OCI-LY1 (cell line): ENCODE results near the gene FOXR2.

Experiments used
- H2AFZ ChIP-seq: fragments of 200-600 bp; sonication (generic), shearing (Covaris generic); 2 replicates; pipeline ENCODE4 v1.6.0; 2014; ENCODE audit warnings: antibody characterized with exemption, mild to moderate bottlenecking, low read length
- H3F3A ChIP-seq: fragments of 200-600 bp; sonication (generic), shearing (Covaris generic); 2 replicates; pipeline ENCODE4 v1.6.0; 2014; ENCODE audit warnings: mild to moderate bottlenecking, antibody characterized with exemption, low read length, moderate library complexity; ENCODE audit not compliant: insufficient read depth
- H3K27ac ChIP-seq: fragments of 200-600 bp; sonication (generic); 2 replicates; pipeline ENCODE4 v1.5.1; 2014; ENCODE audit warnings: low read length, mixed run types, mild to moderate bottlenecking, low read depth; ENCODE audit not compliant: poor library complexity, severe bottlenecking
- H3K27me3 ChIP-seq: fragments of 200-600 bp; sonication (generic); 2 replicates; pipeline ENCODE4 v1.6.0; 2014; ENCODE audit warnings: antibody characterized with exemption, mild to moderate bottlenecking, low read length, moderate library complexity; ENCODE audit not compliant: insufficient read depth
- H3K36me3 ChIP-seq: fragments of 200-600 bp; sonication (generic); 2 replicates; pipeline ENCODE4 v1.6.1; 2014; ENCODE audit warnings: mild to moderate bottlenecking, antibody characterized with exemption, low read length, moderate library complexity, mixed read lengths; ENCODE audit not compliant: insufficient read depth
- H3K4me1 ChIP-seq: fragments of 200-600 bp; sonication (generic); 2 replicates; pipeline ENCODE4 v1.5.1; 2014; ENCODE audit warnings: mild to moderate bottlenecking, low read length, moderate library complexity; ENCODE audit not compliant: insufficient read depth, severe bottlenecking
- H3K4me2 ChIP-seq: fragments of 200-600 bp; sonication (generic), shearing (Covaris generic); 2 replicates; pipeline ENCODE4 v1.6.1; 2014; ENCODE audit warnings: low read length
- H3K4me3 ChIP-seq: fragments of 200-600 bp; sonication (generic); 2 replicates; pipeline ENCODE4 v1.5.1; 2014; ENCODE audit warnings: low read length, low read depth, mild to moderate bottlenecking, mixed read lengths; ENCODE audit not compliant: poor library complexity, severe bottlenecking
- H3K79me2 ChIP-seq: fragments of 200-600 bp; shearing (Covaris generic); 2 replicates; pipeline ENCODE4 v1.6.1; 2016; ENCODE audit warnings: mixed run types, low read length, mixed read lengths; ENCODE audit not compliant: insufficient read depth
- H3K9ac ChIP-seq: fragments of 200-600 bp; sonication (generic), shearing (Covaris generic); 2 replicates; pipeline ENCODE4 v1.6.1; 2014; ENCODE audit warnings: mild to moderate bottlenecking, low read length, mixed read lengths
- H3K9me2 ChIP-seq: fragments of 200-600 bp; sonication (generic), shearing (Covaris generic); 2 replicates; pipeline ENCODE4 v1.6.1; 2014; ENCODE audit warnings: low read depth, mild to moderate bottlenecking, low read length, mixed read lengths
- H3K9me3 ChIP-seq: fragments of 200-600 bp; shearing (Covaris generic); 2 replicates; pipeline ENCODE4 v1.6.1; 2014; ENCODE audit warnings: low read length, mixed read lengths
- H4K20me1 ChIP-seq: fragments of 200-600 bp; sonication (generic), shearing (Covaris generic); 2 replicates; pipeline ENCODE4 v1.6.0; 2016; ENCODE audit warnings: mild to moderate bottlenecking, low read length; ENCODE audit not compliant: insufficient read depth
- CTCF ChIP-seq: fragments of 200-600 bp; sonication (generic), shearing (Covaris generic); IDR thresholded peaks from 2 replicates; pipeline ENCODE4 v1.5.1; 2017; ENCODE audit warnings: mild to moderate bottlenecking, antibody characterized with exemption, low read length, moderate library complexity, mixed read lengths
- EZH2 ChIP-seq: fragments of 200-600 bp; sonication (generic), shearing (Covaris generic); IDR thresholded peaks from 2 replicates; pipeline ENCODE4 v1.8.0; 2017; ENCODE audit warnings: borderline replicate concordance, mixed run types, mild to moderate bottlenecking, antibody characterized with exemption, low read length, moderate library complexity, mixed read lengths

The FOXR2 gene

DNA sequence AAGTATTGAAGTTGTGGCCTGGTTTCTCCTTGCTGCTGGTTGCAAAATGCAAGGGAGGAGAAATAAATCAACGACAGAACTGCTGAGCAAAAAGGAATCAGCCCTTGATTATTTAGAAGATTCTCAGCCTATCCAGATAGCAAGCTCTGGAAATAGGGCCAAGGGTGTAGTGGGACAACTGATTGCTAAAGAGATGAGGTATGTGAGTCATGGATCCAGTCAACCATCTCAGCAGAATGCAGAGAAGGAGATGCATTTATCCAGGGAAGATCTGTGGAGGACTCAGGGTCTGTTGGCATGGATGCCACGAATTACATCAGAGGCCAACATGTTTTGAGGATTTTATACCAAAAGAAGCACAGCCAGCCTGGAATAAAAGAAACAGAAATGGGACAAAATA, 36.7 kb downstream of the FOXR2 start:
- H3K9ac ChIP-seq = no peak overlapping the region
- H3K27me3 ChIP-seq = no peaks in the 10 kb centered on the region
- no peaks in the 10 kb centered on the region for H3K4me1 ChIP-seq
- no peaks in the 10 kb centered on the region for H3K36me3 ChIP-seq
- no peaks in the 10 kb centered on the region for H3K9me3 ChIP-seq
- no peaks in the 10 kb centered on the region for H3K79me2 ChIP-seq
- H3K4me2 ChIP-seq = no peak overlapping the region
- no peaks in the 10 kb centered on the region for H3K9me2 ChIP-seq
- H4K20me1 ChIP-seq = no peaks in the 10 kb centered on the region
- no peak overlapping the region for H3K4me3 ChIP-seq
- no peak overlapping the region for H3K27ac ChIP-seq
- TF ChIP-seq EZH2 (no peak), CTCF (no peak)
- H3F3A ChIP-seq = no peaks in the 10 kb centered on the region
- H2AFZ ChIP-seq = no peak overlapping the region

DNA sequence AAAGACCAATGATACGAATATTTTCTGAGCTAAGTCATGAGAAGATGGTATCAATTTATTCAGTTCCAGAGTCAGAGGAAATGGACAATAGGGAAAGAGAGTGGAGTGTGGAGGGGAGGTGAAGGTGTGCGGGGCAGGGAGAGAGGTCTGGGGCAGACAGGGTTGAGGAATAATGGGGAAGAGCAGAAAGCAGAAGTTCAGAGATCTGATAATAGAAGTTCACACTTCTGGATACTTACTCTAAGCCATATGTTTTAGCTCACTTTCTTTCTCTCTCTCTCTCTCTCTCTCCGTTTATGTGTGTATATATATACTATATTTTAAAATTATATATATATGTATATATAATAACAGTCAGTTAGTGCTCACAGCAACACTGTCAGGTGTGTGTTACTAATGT, 40.4 kb downstream of the FOXR2 start:
- Histone ChIP-seq H3K27me3 (no peaks in the 10 kb centered on the region), H3K4me2 (no peak overlapping the region), H2AFZ (no peak overlapping the region), H3K4me1 (no peaks in the 10 kb centered on the region), H3K36me3 (no peaks in the 10 kb centered on the region), H3K79me2 (no peaks in the 10 kb centered on the region), H4K20me1 (no peaks in the 10 kb centered on the region), H3K4me3 (no peak overlapping the region), H3F3A (no peaks in the 10 kb centered on the region), H3K9me2 (no peaks in the 10 kb centered on the region), H3K9ac (no peak overlapping the region), H3K9me3 (no peaks in the 10 kb centered on the region), H3K27ac (no peak overlapping the region)
- TF ChIP-seq EZH2 = no peak

GRCh38 chrX:55668084-55668483, 44.9 kb downstream of the FOXR2 start:
- no peak overlapping the region for H3K27ac ChIP-seq
- H3K9me3 ChIP-seq = no peaks in the 10 kb centered on the region
- no peak overlapping the region for H3K9ac ChIP-seq
- H3K4me2 ChIP-seq = no peak overlapping the region
- no peak overlapping the region for H3K4me3 ChIP-seq
- no peaks in the 10 kb centered on the region for H3K36me3 ChIP-seq
- no peaks in the 10 kb centered on the region for H3K79me2 ChIP-seq
- no peaks in the 10 kb centered on the region for H4K20me1 ChIP-seq
- TF ChIP-seq EZH2 (no peak), CTCF (no peak)
- H3F3A ChIP-seq = no peaks in the 10 kb centered on the region
- no peaks in the 10 kb centered on the region for H3K27me3 ChIP-seq
- H3K4me1 ChIP-seq = no peaks in the 10 kb centered on the region
- H3K9me2 ChIP-seq = no peaks in the 10 kb centered on the region
- H2AFZ ChIP-seq = no peak overlapping the region
